GM18907 (cell line): ENCODE measurements around the gene FAT1.
A peak's percentile ranks its signal among the peaks of the same experiment; 100 is the strongest.

Experiments
- ATAC-seq: cut with Tn5 transposase; IDR thresholded peaks from one replicate; pipeline ENCODE4 v1.9.1; 2021; ENCODE audit warnings: mild to moderate bottlenecking, moderate library complexity; ENCODE audit not compliant: unreplicated experiment

FAT1 gene

GRCh38 chr4:186658657-186659056, 65.0 kb downstream of the FAT1 start:
- no peak for ATAC-seq

GRCh38 chr4:186657764-186658163, 65.9 kb downstream of the FAT1 start:
- ATAC-seq, result no peak

GRCh38 chr4:186653969-186654368, 69.7 kb downstream of the FAT1 start:
- ATAC-seq, result no peak

- no peak for ATAC-seq
Observed at GRCh38 chr4:186651624-186652023, 72.0 kb downstream of the FAT1 start.

- ATAC-seq, result no peak
Observed at GRCh38 chr4:186651181-186651603, 72.5 kb downstream of the FAT1 start.

GRCh38 chr4:186650401-186651180, 73.1 kb downstream of the FAT1 start:
- ATAC-seq, result no peak

GRCh38 chr4:186647821-186648220, 75.8 kb downstream of the FAT1 start:
- ATAC-seq, result no peak

- no peak for ATAC-seq
Observed at GRCh38 chr4:186644737-186645261, 78.9 kb downstream of the FAT1 start.

GRCh38 chr4:186644311-186644638, 79.4 kb downstream of the FAT1 start:
- no peak for ATAC-seq

- peak; percentile 50 for ATAC-seq
Observed at GRCh38 chr4:186643501-186644310, 80.0 kb downstream of the FAT1 start.

GRCh38 chr4:186642998-186643397, 80.7 kb downstream of the FAT1 start:
- no peak for ATAC-seq

- ATAC-seq, result no peak
Observed at GRCh38 chr4:186642530-186642929, 81.1 kb downstream of the FAT1 start.

- no peak for ATAC-seq
Observed at GRCh38 chr4:186634591-186635128, 89.0 kb downstream of the FAT1 start.

GRCh38 chr4:186633844-186634243, 89.8 kb downstream of the FAT1 start:
- ATAC-seq, result no peak

- ATAC-seq, result no peak
Observed at GRCh38 chr4:186630128-186630527, 93.5 kb downstream of the FAT1 start.

- ATAC-seq, result no peak
Observed at GRCh38 chr4:186628058-186628711, 95.5 kb downstream of the FAT1 start.

GRCh38 chr4:186627226-186627865, 96.3 kb downstream of the FAT1 start:
- ATAC-seq, result no peak

GRCh38 chr4:186624951-186625350, 98.7 kb downstream of the FAT1 start:
- no peak for ATAC-seq

GRCh38 chr4:186623546-186623945, 100.1 kb downstream of the FAT1 start:
- ATAC-seq, result no peak

- no peak for ATAC-seq
Observed at GRCh38 chr4:186622788-186623464, 100.7 kb downstream of the FAT1 start.
